NB4 (cell line): ENCODE measurements around the gene GRIN2A.
A peak's percentile ranks its signal among the peaks of the same experiment; 100 is the strongest.

Source experiments
- DNase-seq: peaks from one replicate; pipeline ENCODE4 v3.0.0; 2010; ENCODE audit warnings: low read depth
- H3K4me3 ChIP-seq: one replicate; pipeline ENCODE4 v1.5.1; 2011; ENCODE audit warnings: mild to moderate bottlenecking, low read depth, low read length, moderate library complexity
- CTCF ChIP-seq: IDR thresholded peaks from one replicate; pipeline ENCODE4 v1.5.1; 2012; ENCODE audit warnings: low read depth, low read length
- MAX ChIP-seq: IDR thresholded peaks from 2 replicates; pipeline ENCODE4 v1.6.1; 2011; ENCODE audit warnings: low read depth, low read length
- MYC ChIP-seq: IDR thresholded peaks from 2 replicates; pipeline ENCODE4 v1.6.1; 2011; ENCODE audit warnings: low read depth, low read length
- POLR2A ChIP-seq: IDR thresholded peaks from 2 replicates; pipeline ENCODE4 v1.6.1; 2011; ENCODE audit warnings: mild to moderate bottlenecking; ENCODE audit not compliant: insufficient read length; ENCODE audit errors: extremely low read depth

The GRIN2A gene

GRCh38 chr16:9860876-9861275 lies 321.4 kb downstream of the GRIN2A start:
- peak; percentile 29 for DNase-seq
- no peak overlapping the region for H3K4me3 ChIP-seq

GRCh38 chr16:9859701-9860327 lies 322.4 kb downstream of the GRIN2A start:
- TF ChIP-seq CTCF, result no peak
- no peak for TF ChIP-seq MAX
- no peak for TF ChIP-seq POLR2A
- TF ChIP-seq MYC, result no peak
- no peak for DNase-seq
- no peak overlapping the region for H3K4me3 ChIP-seq

More at GRCh38 chr16:9860876-9861275, 321.4 kb downstream of the GRIN2A start:
- TF ChIP-seq MAX (no peak), CTCF (no peak), MYC (no peak), POLR2A (no peak)

GRCh38 chr16:9854675-9855074 lies 327.6 kb downstream of the GRIN2A start:
- no peak for DNase-seq
- TF ChIP-seq MYC, result no peak
- no peak for TF ChIP-seq CTCF
- TF ChIP-seq MAX, result no peak
- TF ChIP-seq POLR2A, result no peak
- no peak overlapping the region for H3K4me3 ChIP-seq

- H3K4me3 ChIP-seq, result no peak overlapping the region
- no peak for DNase-seq
- TF ChIP-seq MYC, result no peak
- no peak for TF ChIP-seq POLR2A
- no peak for TF ChIP-seq CTCF
- no peak for TF ChIP-seq MAX
These were observed 330.2 kb downstream of the GRIN2A start for GRCh38 chr16:9852003-9852402.

GRCh38 chr16:9850817-9851216 lies 331.4 kb downstream of the GRIN2A start:
- TF ChIP-seq MYC (no peak), POLR2A (no peak), CTCF (no peak), MAX (no peak)
- no peak for DNase-seq
- H3K4me3 ChIP-seq, result no peak overlapping the region
